ENCODE data around the gene ATF2. TPM values are rescaled to one million over a fixed set of nuclear protein-coding genes. Genes with fewer than 3 reads are reported as not detected.

The ATF2 gene
- total and polyA plus RNA-seq, 2 donors (not counting 1 experiment from before 2014, with no cell fraction given): 23.6 to 66.8 TPM

GRCh38 chr2:175136334-175137215, 31.4 kb downstream of the ATF2 start:
- no peak for TF ChIP-seq EZH2 (IDR thresholded peaks at IDR 0.05; ENCODE audit: borderline replicate concordance, insufficient read depth, low read depth, low read length, poor library complexity, severe bottlenecking)
- TF ChIP-seq CTCF (IDR thresholded peaks at IDR 0.05): no peak
- H4K20me1 ChIP-seq (ENCODE audit: control insufficient read depth, insufficient read depth, low read length, poor library complexity, severe bottlenecking): peaks cover 23% of the 10 kb centered on the region
- Mint-ChIP-seq H3K27me3 (no peaks in the 10 kb centered on the region), H3K4me1 (peaks cover 22% of the 10 kb centered on the region), H3K4me3 (no peak overlapping the region), H3K27ac (no peak overlapping the region), H3K9me3 (ENCODE audit: insufficient read depth) (no peaks in the 10 kb centered on the region)
- CTCF ChIA-PET: no interaction called here
- no peak overlapping the region for H3K9ac ChIP-seq (ENCODE audit: low read length)
- no peak overlapping the region for H2AFZ ChIP-seq (ENCODE audit: insufficient read depth, low read depth, low read length, poor library complexity, severe bottlenecking)
- H3K27me3 ChIP-seq (replicated peaks in 1 of 4; ENCODE audit: control extremely low read depth in 1 of 4, control insufficient read depth in 3 of 4, insufficient read depth in 4 of 4, low read length in 3 of 4): no peaks in the 10 kb centered on the region
- POLR2A ChIA-PET: no interaction called here
- H3K36me3 ChIP-seq (replicated peaks in 1 of 2; ENCODE audit: control extremely low read depth in 1 of 2, control insufficient read depth in 1 of 2, extremely low read depth in 1 of 2, insufficient read depth in 2 of 2, low read length in 1 of 2): peaks cover 6 to 14% of the 10 kb centered on the region in 2 experiments
- intact Hi-C loops (cut with micrococcal nuclease): no loop called here
- ATAC-seq (ENCODE audit: low read depth): no peak
- H3K9me3 ChIP-seq (ENCODE audit: control extremely low read depth in 1 of 3, control insufficient read depth in 2 of 3, insufficient read depth in 1 of 3, low read length in 2 of 3): no peaks in the 10 kb centered on the region
- H3K4me3 ChIP-seq (ENCODE audit: control extremely low read depth in 1 of 5, extremely low read depth in 1 of 5, insufficient read depth in 1 of 5, low read depth in 2 of 5, low read length in 4 of 5): no peak overlapping the region
- peaks cover 0 to 5% of the 10 kb centered on the region in 2 donors for H3K4me1 ChIP-seq (ENCODE audit: control insufficient read depth in 2 of 2, insufficient read depth in 2 of 2, low read length in 2 of 2)
- peaks cover 44% of the 10 kb centered on the region for H3K79me2 ChIP-seq (ENCODE audit: control insufficient read depth, insufficient read depth, low read length)
- no peak overlapping the region for H3K4me2 ChIP-seq (replicated peaks; ENCODE audit: low read depth, low read length, poor library complexity, severe bottlenecking)
- DNase-seq: no peak
- peak overlapping the region in 1 of 2 donors; percentile 50 for H3K27ac ChIP-seq (ENCODE audit: low read length in 2 of 2)

GRCh38 chr2:175135862-175136261, 32.1 kb downstream of the ATF2 start:
- H3K9me3 Mint-ChIP-seq (ENCODE audit: insufficient read depth): no peaks in the 10 kb centered on the region
- H3K27ac Mint-ChIP-seq: no peak overlapping the region
- no peaks in the 10 kb centered on the region for H3K27me3 Mint-ChIP-seq
- no peak overlapping the region for H3K4me3 ChIP-seq (ENCODE audit: control extremely low read depth in 1 of 5, extremely low read depth in 1 of 5, insufficient read depth in 1 of 5, low read depth in 2 of 5, low read length in 4 of 5)
- no peak overlapping the region for H3K4me3 Mint-ChIP-seq
- DNase-seq (no peak), ATAC-seq (ENCODE audit: low read depth) (no peak)
- H3K9ac ChIP-seq (ENCODE audit: low read length): no peak overlapping the region
- TF ChIP-seq CTCF (IDR thresholded peaks at IDR 0.05) (no peak), EZH2 (IDR thresholded peaks at IDR 0.05; ENCODE audit: borderline replicate concordance, insufficient read depth, low read depth, low read length, poor library complexity, severe bottlenecking) (no peak)
- ChIA-PET POLR2A (no interaction called here), CTCF (no interaction called here)
- no CpG with 5 or more reads among the region's 2 CpGs for WGBS (ENCODE audit: insufficient coverage)
- peaks cover 16% of the 10 kb centered on the region for H4K20me1 ChIP-seq (ENCODE audit: control insufficient read depth, insufficient read depth, low read length, poor library complexity, severe bottlenecking)
- peaks cover 22% of the 10 kb centered on the region for H3K4me1 Mint-ChIP-seq
- H3K4me2 ChIP-seq (replicated peaks; ENCODE audit: low read depth, low read length, poor library complexity, severe bottlenecking): no peak overlapping the region
- no peaks in the 10 kb centered on the region for H3K27me3 ChIP-seq (replicated peaks in 1 of 4; ENCODE audit: control extremely low read depth in 1 of 4, control insufficient read depth in 3 of 4, insufficient read depth in 4 of 4, low read length in 3 of 4)
- intact Hi-C loops (cut with micrococcal nuclease): no loop called here
- H3K27ac ChIP-seq (ENCODE audit: low read length in 2 of 2): no peak overlapping the region
- H2AFZ ChIP-seq (ENCODE audit: insufficient read depth, low read depth, low read length, poor library complexity, severe bottlenecking): no peak overlapping the region
- peaks cover 0 to 5% of the 10 kb centered on the region in 2 donors for H3K4me1 ChIP-seq (ENCODE audit: control insufficient read depth in 2 of 2, insufficient read depth in 2 of 2, low read length in 2 of 2)
- H3K36me3 ChIP-seq (replicated peaks in 1 of 2; ENCODE audit: control extremely low read depth in 1 of 2, control insufficient read depth in 1 of 2, extremely low read depth in 1 of 2, insufficient read depth in 2 of 2, low read length in 1 of 2): peaks cover 6 to 14% of the 10 kb centered on the region in 2 experiments
- H3K79me2 ChIP-seq (ENCODE audit: control insufficient read depth, insufficient read depth, low read length): peaks cover 39% of the 10 kb centered on the region
- H3K9me3 ChIP-seq (ENCODE audit: control extremely low read depth in 1 of 3, control insufficient read depth in 2 of 3, insufficient read depth in 1 of 3, low read length in 2 of 3): no peaks in the 10 kb centered on the region
